GM12874 (cell line): Measurements from ENCODE around the gene PLOD3.

Source experiments
- TF ChIP-seq, protein P1 (sequence below): IDR thresholded peaks from 2 replicates; pipeline ENCODE4 v1.5.1; 2011; ENCODE audit warnings: low read depth, mild to moderate bottlenecking, control low read depth, low read length, moderate library complexity; ENCODE audit not compliant: insufficient read depth

Gene PLOD3

DNA sequence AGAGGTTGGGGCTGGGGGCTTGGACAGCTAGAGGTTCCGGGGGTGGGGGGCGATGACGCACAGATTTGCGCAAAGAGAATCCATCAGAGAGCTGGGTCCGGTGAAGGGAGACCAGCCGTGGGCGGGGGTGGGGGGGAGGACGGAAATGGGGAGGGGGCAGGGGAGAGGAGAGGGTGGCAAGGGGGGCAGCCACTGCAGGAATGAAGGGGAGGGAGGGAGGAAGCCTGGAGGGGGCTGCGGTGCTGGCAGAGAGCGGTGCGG lies 50.8 kb downstream of the PLOD3 start:
- TF ChIP-seq, protein P1, sequence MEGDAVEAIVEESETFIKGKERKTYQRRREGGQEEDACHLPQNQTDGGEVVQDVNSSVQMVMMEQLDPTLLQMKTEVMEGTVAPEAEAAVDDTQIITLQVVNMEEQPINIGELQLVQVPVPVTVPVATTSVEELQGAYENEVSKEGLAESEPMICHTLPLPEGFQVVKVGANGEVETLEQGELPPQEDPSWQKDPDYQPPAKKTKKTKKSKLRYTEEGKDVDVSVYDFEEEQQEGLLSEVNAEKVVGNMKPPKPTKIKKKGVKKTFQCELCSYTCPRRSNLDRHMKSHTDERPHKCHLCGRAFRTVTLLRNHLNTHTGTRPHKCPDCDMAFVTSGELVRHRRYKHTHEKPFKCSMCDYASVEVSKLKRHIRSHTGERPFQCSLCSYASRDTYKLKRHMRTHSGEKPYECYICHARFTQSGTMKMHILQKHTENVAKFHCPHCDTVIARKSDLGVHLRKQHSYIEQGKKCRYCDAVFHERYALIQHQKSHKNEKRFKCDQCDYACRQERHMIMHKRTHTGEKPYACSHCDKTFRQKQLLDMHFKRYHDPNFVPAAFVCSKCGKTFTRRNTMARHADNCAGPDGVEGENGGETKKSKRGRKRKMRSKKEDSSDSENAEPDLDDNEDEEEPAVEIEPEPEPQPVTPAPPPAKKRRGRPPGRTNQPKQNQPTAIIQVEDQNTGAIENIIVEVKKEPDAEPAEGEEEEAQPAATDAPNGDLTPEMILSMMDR, result no peak

DNA sequence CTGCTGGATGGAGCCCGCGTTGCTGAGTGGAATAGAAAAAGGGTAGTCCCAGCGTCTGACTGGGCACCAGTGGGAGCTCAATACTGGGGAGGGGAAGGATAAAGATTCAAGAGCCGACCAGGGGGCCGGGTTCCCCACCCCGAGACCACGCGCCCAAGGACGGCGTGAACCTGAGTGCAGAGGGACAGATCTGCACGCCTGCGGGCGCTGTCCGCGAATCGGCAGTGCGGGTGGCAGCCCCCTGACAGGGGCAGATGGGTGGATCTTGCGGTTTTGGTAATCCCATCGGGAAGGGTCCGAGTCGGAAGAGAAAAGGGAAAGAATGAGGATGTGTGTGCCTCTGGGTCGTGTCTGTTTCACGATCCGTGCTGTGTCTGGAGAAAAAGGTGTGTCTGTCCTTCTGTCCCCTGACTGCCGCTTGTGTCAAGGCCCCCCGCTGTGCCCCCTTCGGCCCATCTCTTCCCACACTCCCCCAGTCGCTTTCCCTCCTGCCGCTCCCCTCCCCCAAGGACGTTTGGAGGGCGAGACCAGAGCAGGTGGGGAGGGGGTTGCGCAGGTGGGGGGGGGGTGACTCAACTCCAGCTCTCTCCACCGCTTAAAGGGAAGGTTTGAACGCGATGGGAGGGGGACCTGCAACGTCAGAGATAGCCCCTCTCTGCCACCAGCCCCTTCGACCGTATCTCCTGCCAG lies 51.3 kb downstream of the PLOD3 start:
- TF ChIP-seq, protein P1, result no peak

DNA sequence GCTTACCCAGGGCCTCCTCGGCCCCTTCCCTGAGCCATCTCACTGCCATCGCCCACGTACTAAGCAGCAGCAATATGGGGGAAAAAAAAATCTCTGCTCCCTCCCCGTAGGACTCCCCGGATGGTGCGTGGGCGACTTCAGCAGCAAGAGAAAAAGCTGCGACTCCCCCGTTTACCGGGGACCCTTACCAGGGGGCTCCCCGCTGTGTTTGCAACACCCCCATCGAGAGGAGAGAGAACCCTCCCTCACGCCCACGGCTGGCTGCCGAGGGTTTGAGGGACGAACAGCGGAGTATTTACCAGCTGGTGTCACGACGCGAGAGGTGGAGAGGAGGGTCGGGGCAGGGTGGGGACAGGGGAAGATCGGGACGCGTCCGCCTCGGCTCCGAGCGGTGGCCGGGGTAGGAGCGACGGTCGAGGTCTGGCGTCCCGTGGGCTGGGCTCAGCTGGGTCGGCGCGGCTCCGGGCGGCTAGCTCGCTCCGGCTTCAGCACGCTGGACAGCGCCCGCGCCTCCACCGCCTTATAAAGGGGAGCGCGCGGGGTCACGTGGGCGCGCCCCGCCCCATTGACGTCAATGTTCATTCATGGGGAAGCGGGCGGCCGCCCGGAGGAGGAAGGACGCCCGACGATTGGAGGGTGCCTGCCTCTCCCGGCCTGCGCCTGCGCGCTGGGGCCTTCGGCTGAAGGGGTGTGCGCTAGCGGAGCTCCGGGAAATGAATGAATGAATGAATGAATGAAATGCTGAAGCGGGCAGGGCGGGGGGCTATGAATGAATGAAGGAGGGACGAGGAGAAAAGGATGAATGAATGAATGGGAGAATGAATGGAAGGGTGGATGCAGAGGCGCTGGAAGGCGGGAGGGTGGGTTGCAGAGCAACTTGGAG lies 52.1 kb downstream of the PLOD3 start, which contains the start of gene VGF:
Gene VGF (minus strand): TSS at position 495 of the 883 bp plus-strand sequence. CDS start 726 bp downstream, outside the sequence.
- TF ChIP-seq, protein P1, result no peak

DNA sequence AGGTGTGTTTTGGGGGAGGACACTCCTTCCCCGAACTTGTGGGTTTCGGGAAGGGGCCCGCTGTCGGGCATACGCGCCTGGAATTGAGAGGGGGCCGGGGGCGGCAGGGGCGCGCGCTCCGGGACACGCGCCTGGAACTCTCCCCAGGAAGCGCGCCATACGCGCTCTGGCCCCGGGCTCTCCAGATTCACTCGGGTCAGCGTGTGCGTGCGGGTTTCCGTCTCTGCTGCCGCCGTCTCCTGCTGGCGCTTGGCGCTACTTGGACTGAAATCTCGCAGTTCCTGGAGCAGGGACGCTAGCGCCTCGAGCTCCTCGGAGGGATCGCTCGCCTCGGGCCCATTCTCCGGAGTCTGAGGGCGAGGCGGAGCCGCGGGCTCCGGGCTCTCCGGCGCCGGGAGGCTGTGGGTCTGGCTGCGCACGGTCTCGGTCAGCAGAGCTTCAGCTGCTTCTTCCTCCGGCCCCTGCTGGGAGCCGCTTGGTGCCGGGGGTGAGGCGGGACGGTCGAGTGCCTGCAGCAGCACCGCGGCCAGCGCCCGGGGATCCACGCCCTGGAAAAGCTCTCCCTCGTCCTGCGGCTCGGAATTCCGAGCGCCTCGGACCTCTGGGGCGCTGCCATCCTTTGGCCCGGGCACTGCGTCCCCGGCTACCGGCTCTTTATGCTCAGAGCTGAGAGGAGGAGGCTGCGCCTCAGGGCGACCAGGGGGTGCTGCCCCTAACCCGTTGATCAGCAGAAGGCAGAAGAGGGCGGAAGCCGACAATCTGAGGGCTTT lies 53.1 kb downstream of the PLOD3 start:
- TF ChIP-seq, protein P1, result no peak

DNA sequence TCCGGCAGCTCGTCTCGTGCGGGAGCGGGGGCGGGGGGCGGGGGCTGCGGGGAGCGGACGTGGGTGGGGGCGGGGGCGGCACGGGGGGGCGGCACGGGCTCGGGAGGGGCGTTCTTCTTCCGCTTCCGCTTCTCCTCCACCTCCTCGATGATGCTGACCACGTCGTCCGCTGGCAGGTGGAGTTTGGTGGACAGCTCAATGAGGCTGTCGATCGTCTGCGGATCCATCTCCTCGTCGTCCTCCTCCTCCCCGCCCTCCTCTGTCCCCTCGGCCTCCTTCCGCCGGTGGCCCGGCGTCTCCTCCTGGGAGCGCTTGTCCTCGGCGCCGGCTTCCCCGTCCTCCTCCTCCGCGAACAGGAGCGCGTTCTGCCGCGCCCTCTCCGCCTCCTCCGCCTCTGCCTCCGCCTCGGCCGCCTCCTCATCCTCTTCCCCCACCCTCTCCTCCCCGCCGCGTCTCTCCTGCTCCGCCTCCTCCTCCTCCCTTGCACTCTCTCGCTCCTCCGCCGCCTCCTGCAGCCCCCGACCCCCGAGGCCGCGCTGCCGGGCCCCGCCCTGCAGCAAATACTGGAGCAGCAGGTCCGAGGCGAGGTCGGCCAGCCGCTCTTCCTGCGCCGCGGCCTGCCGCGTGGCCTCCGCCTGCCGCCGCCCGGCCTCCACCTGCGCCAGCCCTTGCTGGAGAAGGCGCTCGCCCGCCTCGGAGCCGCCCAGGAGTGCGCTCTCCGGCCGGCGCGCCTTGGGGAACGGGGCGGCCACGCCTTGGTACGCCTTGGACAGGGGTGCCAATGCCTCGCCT lies 53.9 kb downstream of the PLOD3 start:
- TF ChIP-seq, protein P1, result no peak

DNA sequence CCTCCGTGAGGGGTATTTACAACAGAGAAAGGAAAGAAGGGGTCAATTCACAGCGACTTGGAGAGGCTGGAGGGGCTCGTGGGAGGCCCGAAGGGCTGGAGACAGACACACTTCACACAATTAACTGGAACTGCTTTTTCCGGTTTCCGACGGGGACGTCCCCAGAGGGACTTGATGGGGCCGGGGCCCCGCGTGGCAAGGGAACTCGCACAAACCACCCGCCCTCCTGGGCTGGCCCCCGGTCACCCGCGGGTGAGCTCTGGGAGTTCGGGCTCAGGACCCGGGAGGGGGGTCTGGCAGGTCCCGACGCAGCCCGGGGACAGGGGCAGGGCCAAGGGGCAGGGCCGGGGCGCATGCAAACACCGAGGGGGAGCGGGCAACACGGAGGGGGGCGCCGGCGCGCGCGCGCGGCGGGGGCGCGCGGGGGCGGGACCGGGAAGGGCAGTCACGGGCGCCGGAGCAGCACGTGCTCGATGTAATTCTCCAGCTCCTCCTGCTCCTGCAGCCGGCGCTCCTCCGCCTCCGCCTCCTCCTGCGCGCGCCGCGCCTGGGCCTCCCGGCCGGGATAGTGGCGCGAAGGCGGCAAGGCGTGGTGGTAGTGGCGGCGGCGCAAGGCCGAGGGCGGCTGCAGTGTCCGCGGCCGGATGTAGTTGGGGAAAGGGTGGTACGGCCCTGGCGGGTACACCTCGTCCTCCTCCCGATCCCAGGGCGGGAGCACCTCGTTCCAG lies 54.7 kb downstream of the PLOD3 start:
- TF ChIP-seq, protein P1, result no peak
